GM12878 (cell line): ENCODE results near the gene SELENOH. TPM values are rescaled to one million over a fixed set of nuclear protein-coding genes. Genes with fewer than 3 reads are reported as not detected.

ENCODE experiments used
- BACH1 ChIP-seq: fragments of 450-650 bp; IDR thresholded peaks from 2 replicates; pipeline ENCODE4 v1.6.1; 2017; ENCODE audit warnings: mild to moderate bottlenecking, borderline replicate concordance
- CEBPB ChIP-seq, 2 experiments: fragments of 150-350 bp in 1 of 2; IDR thresholded peaks; 2 replicates each; pipeline ENCODE4 v1.6.1; 2012 to 2014; ENCODE audit warnings: low read depth in 2 of 2, low read length in 2 of 2, borderline replicate concordance in 1 of 2, inconsistent platforms in 1 of 2
- EP300 ChIP-seq, 2 experiments: fragments of 150-350 bp in 1 of 2; IDR thresholded peaks; 2 replicates each; pipeline ENCODE4 v1.6.1; 2011 to 2012; ENCODE audit warnings: low read depth in 2 of 2, low read length in 2 of 2, borderline replicate concordance in 1 of 2, improper control_type of control experiment in 1 of 2, inconsistent platforms in 1 of 2; ENCODE audit not compliant: control insufficient read depth in 1 of 2
- FOXK2 ChIP-seq: fragments of 450-650 bp; IDR thresholded peaks from 2 replicates; pipeline ENCODE4 v1.6.1; 2017; ENCODE audit warnings: mild to moderate bottlenecking, moderate library complexity
- FOXM1 ChIP-seq: IDR thresholded peaks from 2 replicates; pipeline ENCODE4 v1.6.1; 2012; ENCODE audit warnings: low read depth, mild to moderate bottlenecking, inconsistent platforms, low read length, moderate library complexity
- HDAC2 ChIP-seq: fragments of 200-600 bp; sonication (generic); IDR thresholded peaks from 2 replicates; pipeline ENCODE4 v1.6.1; 2017
- HDGF ChIP-seq: fragments of 450-650 bp; IDR thresholded peaks from 2 replicates; pipeline ENCODE4 v1.6.1; 2016; ENCODE audit warnings: antibody characterized with exemption
- IKZF1 ChIP-seq: fragments of 450-650 bp; conservative IDR thresholded peaks from 2 replicates; pipeline ENCODE4 v1.6.1; 2017; ENCODE audit warnings: antibody characterized with exemption, mild to moderate bottlenecking
- IKZF2 ChIP-seq, 2 experiments: fragments of 450-650 bp; IDR thresholded peaks; 2 replicates each; pipeline ENCODE4 v1.6.1; 2017; ENCODE audit warnings: mild to moderate bottlenecking in 2 of 2, moderate library complexity in 2 of 2
- IRF4 ChIP-seq: IDR thresholded peaks from 2 replicates; pipeline ENCODE4 v1.6.1; 2011; ENCODE audit warnings: low read depth, low read length
- JUNB ChIP-seq: IDR thresholded peaks from 2 replicates; pipeline ENCODE4 v1.6.1; 2016; ENCODE audit warnings: antibody characterized with exemption, mild to moderate bottlenecking
- MTA3 ChIP-seq: IDR thresholded peaks from 2 replicates; pipeline ENCODE4 v1.6.1; 2012; ENCODE audit warnings: low read length, inconsistent platforms, borderline replicate concordance
- NFIC ChIP-seq: IDR thresholded peaks from 2 replicates; pipeline ENCODE4 v1.6.1; 2012; ENCODE audit warnings: low read depth, mild to moderate bottlenecking, inconsistent platforms, low read length, moderate library complexity
- NFXL1 ChIP-seq: fragments of 450-650 bp; IDR thresholded peaks from 2 replicates; pipeline ENCODE4 v1.6.1; 2017; ENCODE audit warnings: antibody characterized with exemption, mild to moderate bottlenecking, borderline replicate concordance
- NR2C2 ChIP-seq: IDR thresholded peaks from 2 replicates; pipeline ENCODE4 v1.6.1; 2011; ENCODE audit warnings: borderline replicate concordance, low read depth; ENCODE audit not compliant: control insufficient read depth, insufficient read length
- NRF1 ChIP-seq: conservative IDR thresholded peaks from 2 replicates; pipeline ENCODE4 v1.6.1; 2011; ENCODE audit warnings: mild to moderate bottlenecking, low read depth, low read length, improper control_type of control experiment
- PAX5 ChIP-seq: IDR thresholded peaks from 2 replicates; pipeline ENCODE4 v1.6.1; 2011; ENCODE audit warnings: low read depth, low read length, borderline replicate concordance
- RCOR1 ChIP-seq: conservative IDR thresholded peaks from 2 replicates; pipeline ENCODE4 v1.6.1; 2012; ENCODE audit warnings: low read depth, low read length, improper control_type of control experiment
- SRF ChIP-seq, 2 experiments: IDR thresholded peaks; 2 replicates each; pipeline ENCODE4 v1.6.1; 2011; ENCODE audit warnings: low read depth in 2 of 2, low read length in 2 of 2, mild to moderate bottlenecking in 1 of 2, moderate library complexity in 1 of 2
- TAF1 ChIP-seq: IDR thresholded peaks from 2 replicates; pipeline ENCODE4 v1.6.1; 2011; ENCODE audit warnings: mild to moderate bottlenecking, low read depth, low read length, borderline replicate concordance
- YBX1 ChIP-seq: fragments of 450-650 bp; IDR thresholded peaks from 2 replicates; pipeline ENCODE4 v1.6.1; 2016; ENCODE audit warnings: antibody characterized with exemption
- YY1 ChIP-seq: IDR thresholded peaks from 2 replicates; pipeline ENCODE4 v1.6.1; 2011; ENCODE audit warnings: low read depth, mild to moderate bottlenecking, low read length
- ZBED1 ChIP-seq: IDR thresholded peaks from 2 replicates; pipeline ENCODE4 v1.6.1; 2016; ENCODE audit warnings: borderline replicate concordance
- ZZZ3 ChIP-seq: IDR thresholded peaks from 2 replicates; pipeline ENCODE4 v1.6.1; 2011; ENCODE audit warnings: low read depth; ENCODE audit not compliant: control insufficient read depth, insufficient read length
- polyA plus RNA-seq, 11 experiments: library from polyadenylated mRNA; depleted of rRNA in 4 of 11; unstranded in 6 of 11; stranded (reverse) in 5 of 11; fragments of >200 nt; fragmentation: Nextera tagmentation in 4 of 11; fragmentation: Illumina TruSeq in 1 of 11; extraction: Ambion mirVana in 4 of 11; extraction: Trizol in 1 of 11; gene quantifications; 1 replicate in 1 of 11; 2 replicates in 10 of 11; pipeline versions ENCODE4 v1.2.1 to v1.2.3, GENCODE V29; 2011 to 2016; ENCODE audit warnings: inconsistent platforms in 2 of 11, missing spikeins in 2 of 11, low read depth in 1 of 11
- total RNA-seq, 4 experiments: library from RNA; depleted of rRNA in 3 of 4; stranded (reverse); fragments of >200 nt in 3 of 4; fragmentation: Illumina TruSeq in 1 of 4; extraction: Trizol in 1 of 4; gene quantifications; 2 replicates each; pipeline versions ENCODE4 v1.2.1 to v1.2.3, GENCODE V29; 2013 to 2021
- TF ChIP-seq, protein P1 (sequence below): fragments of 450-650 bp; formaldehyde crosslinking; IDR thresholded peaks from 2 replicates; pipeline ENCODE4 v1.4.0; 2020; ENCODE audit warnings: mild to moderate bottlenecking, moderate library complexity
- TF ChIP-seq, protein P2 (sequence below): IDR thresholded peaks from 2 replicates; pipeline ENCODE4 v1.6.1; 2012; ENCODE audit warnings: low read length, inconsistent platforms
- TF ChIP-seq, protein P3 (sequence below): IDR thresholded peaks from 2 replicates; pipeline ENCODE4 v1.6.1; 2011; ENCODE audit warnings: low read depth, low read length, improper control_type of control experiment, borderline replicate concordance

SELENOH gene
- total and polyA plus RNA-seq, 10 of the 15 experiments (the other 5 are each of a cell fraction or from before 2014, with no cell fraction given): 20.3 to 458 (median 200) TPM

DNA sequence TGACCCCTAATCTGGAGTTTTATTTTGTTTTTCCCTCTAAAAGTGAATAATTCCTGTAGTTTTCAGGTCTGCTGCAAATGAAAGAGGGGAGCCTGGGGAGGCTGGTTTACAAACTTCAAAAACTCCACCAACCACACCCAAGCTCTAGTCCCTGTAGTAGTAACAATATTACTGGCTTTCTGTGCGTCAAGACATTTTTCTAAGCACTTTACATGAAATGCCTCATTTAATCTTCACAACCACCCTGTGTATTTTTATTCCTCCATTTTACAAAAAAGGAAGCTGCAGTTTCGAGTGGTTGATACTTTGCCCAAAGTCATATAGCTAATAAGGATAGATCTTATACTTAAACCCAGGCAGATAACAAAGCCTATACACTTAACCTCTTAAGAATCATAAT is 43.8 kb downstream of the SELENOH start (continued):
- no peak for TF ChIP-seq HDGF
- peak; percentile 27 to 52; a peak in 2 of 4 replicates for TF ChIP-seq IKZF2 (IDR thresholded peaks at IDR 0.05)
- TF ChIP-seq JUNB: peak; percentile 48
- TF ChIP-seq ZZZ3: no peak
- no peak for TF ChIP-seq HDAC2
- TF ChIP-seq NFXL1: no peak
- no peak for TF ChIP-seq RCOR1
- TF ChIP-seq FOXM1: 0 out of 2 replicates have a peak, but pooled peaks have one; percentile 6
- peak; percentile 44 for TF ChIP-seq NFIC
- 0 out of 2 replicates have a peak, but pooled peaks have one; percentile 29 for TF ChIP-seq PAX5
- TF ChIP-seq YBX1: no peak
- TF ChIP-seq IKZF1: peak; percentile 49
- no peak for TF ChIP-seq SRF (IDR thresholded peaks at IDR 0.05; ENCODE audit: low read depth in 2 of 2, low read length in 2 of 2)
- no peak for TF ChIP-seq MTA3
- no peak for TF ChIP-seq ZBED1
- no peak for TF ChIP-seq CEBPB (IDR thresholded peaks at IDR 0.05; ENCODE audit: borderline replicate concordance in 1 of 2, low read depth in 2 of 2, low read length in 2 of 2)
- no peak for TF ChIP-seq NR2C2
- TF ChIP-seq TAF1: no peak
- TF ChIP-seq IRF4: no peak
- no peak for TF ChIP-seq BACH1
- peak in 1 of 2 experiments; percentile 29; a peak in 1 of 4 replicates for TF ChIP-seq EP300 (IDR thresholded peaks at IDR 0.05; ENCODE audit: borderline replicate concordance in 1 of 2, control insufficient read depth in 1 of 2, low read depth in 2 of 2, low read length in 2 of 2)
- TF ChIP-seq YY1: no peak
- TF ChIP-seq, protein P1, sequence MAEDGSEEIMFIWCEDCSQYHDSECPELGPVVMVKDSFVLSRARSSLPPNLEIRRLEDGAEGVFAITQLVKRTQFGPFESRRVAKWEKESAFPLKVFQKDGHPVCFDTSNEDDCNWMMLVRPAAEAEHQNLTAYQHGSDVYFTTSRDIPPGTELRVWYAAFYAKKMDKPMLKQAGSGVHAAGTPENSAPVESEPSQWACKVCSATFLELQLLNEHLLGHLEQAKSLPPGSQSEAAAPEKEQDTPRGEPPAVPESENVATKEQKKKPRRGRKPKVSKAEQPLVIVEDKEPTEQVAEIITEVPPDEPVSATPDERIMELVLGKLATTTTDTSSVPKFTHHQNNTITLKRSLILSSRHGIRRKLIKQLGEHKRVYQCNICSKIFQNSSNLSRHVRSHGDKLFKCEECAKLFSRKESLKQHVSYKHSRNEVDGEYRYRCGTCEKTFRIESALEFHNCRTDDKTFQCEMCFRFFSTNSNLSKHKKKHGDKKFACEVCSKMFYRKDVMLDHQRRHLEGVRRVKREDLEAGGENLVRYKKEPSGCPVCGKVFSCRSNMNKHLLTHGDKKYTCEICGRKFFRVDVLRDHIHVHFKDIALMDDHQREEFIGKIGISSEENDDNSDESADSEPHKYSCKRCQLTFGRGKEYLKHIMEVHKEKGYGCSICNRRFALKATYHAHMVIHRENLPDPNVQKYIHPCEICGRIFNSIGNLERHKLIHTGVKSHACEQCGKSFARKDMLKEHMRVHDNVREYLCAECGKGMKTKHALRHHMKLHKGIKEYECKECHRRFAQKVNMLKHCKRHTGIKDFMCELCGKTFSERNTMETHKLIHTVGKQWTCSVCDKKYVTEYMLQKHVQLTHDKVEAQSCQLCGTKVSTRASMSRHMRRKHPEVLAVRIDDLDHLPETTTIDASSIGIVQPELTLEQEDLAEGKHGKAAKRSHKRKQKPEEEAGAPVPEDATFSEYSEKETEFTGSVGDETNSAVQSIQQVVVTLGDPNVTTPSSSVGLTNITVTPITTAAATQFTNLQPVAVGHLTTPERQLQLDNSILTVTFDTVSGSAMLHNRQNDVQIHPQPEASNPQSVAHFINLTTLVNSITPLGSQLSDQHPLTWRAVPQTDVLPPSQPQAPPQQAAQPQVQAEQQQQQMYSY (CRISPR knock-in tag): no peak
- TF ChIP-seq, protein P2, sequence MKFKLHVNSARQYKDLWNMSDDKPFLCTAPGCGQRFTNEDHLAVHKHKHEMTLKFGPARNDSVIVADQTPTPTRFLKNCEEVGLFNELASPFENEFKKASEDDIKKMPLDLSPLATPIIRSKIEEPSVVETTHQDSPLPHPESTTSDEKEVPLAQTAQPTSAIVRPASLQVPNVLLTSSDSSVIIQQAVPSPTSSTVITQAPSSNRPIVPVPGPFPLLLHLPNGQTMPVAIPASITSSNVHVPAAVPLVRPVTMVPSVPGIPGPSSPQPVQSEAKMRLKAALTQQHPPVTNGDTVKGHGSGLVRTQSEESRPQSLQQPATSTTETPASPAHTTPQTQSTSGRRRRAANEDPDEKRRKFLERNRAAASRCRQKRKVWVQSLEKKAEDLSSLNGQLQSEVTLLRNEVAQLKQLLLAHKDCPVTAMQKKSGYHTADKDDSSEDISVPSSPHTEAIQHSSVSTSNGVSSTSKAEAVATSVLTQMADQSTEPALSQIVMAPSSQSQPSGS: 0 out of 2 replicates have a peak, but pooled peaks have one; percentile 38
- TF ChIP-seq, protein P3, sequence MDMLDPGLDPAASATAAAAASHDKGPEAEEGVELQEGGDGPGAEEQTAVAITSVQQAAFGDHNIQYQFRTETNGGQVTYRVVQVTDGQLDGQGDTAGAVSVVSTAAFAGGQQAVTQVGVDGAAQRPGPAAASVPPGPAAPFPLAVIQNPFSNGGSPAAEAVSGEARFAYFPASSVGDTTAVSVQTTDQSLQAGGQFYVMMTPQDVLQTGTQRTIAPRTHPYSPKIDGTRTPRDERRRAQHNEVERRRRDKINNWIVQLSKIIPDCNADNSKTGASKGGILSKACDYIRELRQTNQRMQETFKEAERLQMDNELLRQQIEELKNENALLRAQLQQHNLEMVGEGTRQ: no peak
- no peak for TF ChIP-seq NRF1
- no peak for TF ChIP-seq FOXK2
